ENCODE data around the gene THAP8. TPM values are rescaled to one million over a fixed set of nuclear protein-coding genes. Genes with fewer than 3 reads are reported as not detected.

The THAP8 gene
- total and polyA plus RNA-seq, 2 of the 13 experiments (the other 11 are each of a cell fraction or from before 2014, with no cell fraction given) = 1.7 to 3.7 TPM

DNA sequence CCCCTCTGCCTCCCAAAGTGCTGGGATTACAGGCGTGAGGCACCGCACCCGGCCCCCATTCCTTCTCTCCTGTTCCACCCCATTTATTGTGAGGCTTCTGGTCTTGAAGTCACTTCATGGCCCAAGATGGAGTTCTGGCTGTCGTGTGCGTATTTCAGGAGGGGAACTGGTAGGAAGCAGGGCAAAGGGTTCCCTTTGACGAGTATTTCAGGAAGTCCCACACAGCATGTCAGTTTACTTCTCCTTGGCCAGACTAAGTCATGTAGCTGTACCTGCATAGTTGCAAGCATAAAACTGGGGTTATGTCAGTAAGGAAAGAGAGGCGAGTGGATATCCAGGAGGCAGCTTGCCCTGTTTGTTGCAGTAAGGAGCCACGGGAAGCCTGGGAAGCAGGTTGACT lies 10.7 kb upstream of the THAP8 start:
- ChIA-PET CTCF (ENCODE audit: low intra/inter-chr PET ratio, low total read pairs) (no interaction called here), POLR2A (no interaction called here)
- in situ Hi-C loops (cut with HindIII; ENCODE audit: extremely low pct_ligation_motif_present, low pct_unique_long_range_greater_than_20kb) (no loop called here), intact Hi-C loops (cut with micrococcal nuclease; ENCODE audit: unreplicated experiment) (no loop called here)
- DNase-seq (ENCODE audit: low spot score) (no peak), FAIRE-seq (no peak), ATAC-seq (no peak)
- 96% methylated on average over 8 of the region's 8 CpGs for WGBS (ENCODE audit: low lambda C conversion rate)
- Histone ChIP-seq H3K9me3 (ENCODE audit: low read length) (no peaks in the 10 kb centered on the region), H4K20me1 (ENCODE audit: insufficient read depth, low read length) (no peaks in the 10 kb centered on the region), H3K27me3 (ENCODE audit: control insufficient read depth in 1 of 2, insufficient read depth in 2 of 2, low read length in 2 of 2) (no peaks in the 10 kb centered on the region), H2AFZ (ENCODE audit: low read length) (no peak overlapping the region), H3K79me2 (ENCODE audit: insufficient read depth, low read length) (no peaks in the 10 kb centered on the region), H3K4me1 (ENCODE audit: insufficient read depth, low read length) (peaks cover 12% of the 10 kb centered on the region), H3K4me2 (ENCODE audit: low read depth, low read length) (no peak overlapping the region), H3K27ac (ENCODE audit: extremely low read length, insufficient read depth, low read length) (no peak overlapping the region), H3K9ac (ENCODE audit: insufficient read depth, low read depth, low read length) (no peak overlapping the region), H3K4me3 (replicated peaks in 1 of 3; ENCODE audit: insufficient read depth in 1 of 3, low read depth in 2 of 3, low read length in 3 of 3) (no peak overlapping the region), H3K36me3 (replicated peaks in 1 of 2; ENCODE audit: control insufficient read depth in 1 of 2, insufficient read depth in 2 of 2, low read length in 2 of 2) (peaks cover 19 to 56% of the 10 kb centered on the region in 2 experiments; a peak in 4 of 5 replicates)
- no peak for TF ChIP-seq ZNF841 (CRISPR knock-in tag; IDR thresholded peaks at IDR 0.05; ENCODE audit: borderline replicate concordance)
- BruUV-seq (replicated peaks) = no TSS peak

DNA sequence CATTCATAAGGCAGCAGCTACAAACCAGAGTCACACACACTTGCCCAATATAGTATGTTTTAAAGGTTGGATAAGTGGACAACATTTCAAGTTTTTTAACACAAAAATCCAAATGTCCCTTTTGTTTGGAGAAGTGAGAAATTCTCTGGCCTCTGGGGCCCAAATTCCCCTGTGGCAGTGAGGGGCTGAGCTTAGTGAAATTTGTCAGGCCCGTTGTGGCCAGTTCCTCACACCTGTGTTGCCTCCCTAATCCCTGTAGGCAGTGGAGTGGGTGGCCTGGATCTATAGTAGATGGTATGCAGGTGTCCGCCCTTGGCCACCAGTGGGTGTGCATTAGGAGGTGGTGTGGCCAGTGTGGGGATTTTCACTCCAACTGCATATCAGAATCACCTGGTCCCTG lies 7.3 kb upstream of the THAP8 start:
- no peak overlapping the region for H3K4me2 ChIP-seq (ENCODE audit: low read depth, low read length)
- no peak for DNase-seq (ENCODE audit: low spot score)
- H3K36me3 ChIP-seq (replicated peaks in 1 of 2; ENCODE audit: control insufficient read depth in 1 of 2, insufficient read depth in 2 of 2, low read length in 2 of 2) = peaks cover 11 to 39% of the 10 kb centered on the region in 2 experiments; a peak in 4 of 5 replicates
- H3K9ac ChIP-seq (ENCODE audit: insufficient read depth, low read depth, low read length) = no peak overlapping the region
- 86% methylated on average over 2 of the region's 2 CpGs for WGBS (ENCODE audit: low lambda C conversion rate)
- H3K27me3 ChIP-seq (ENCODE audit: control insufficient read depth in 1 of 2, insufficient read depth in 2 of 2, low read length in 2 of 2) = no peaks in the 10 kb centered on the region
- H3K27ac ChIP-seq (ENCODE audit: extremely low read length, insufficient read depth, low read length) = no peak overlapping the region
- CTCF ChIA-PET (ENCODE audit: low intra/inter-chr PET ratio, low total read pairs) = interaction anchor here (2.0 kb wide), 1 partner anchor 109 kb away, joined by 15 read pairs; no protein-coding TSS in a partner anchor
- no peaks in the 10 kb centered on the region for H3K9me3 ChIP-seq (ENCODE audit: low read length)
- intact Hi-C loops (cut with micrococcal nuclease; ENCODE audit: unreplicated experiment) = loop anchor here (2.0 kb wide), 1 partner anchor 59 kb away; no protein-coding TSS in a partner anchor
- POLR2A ChIA-PET = interaction anchor here (0.5 to 1.2 kb wide), 4 partner anchors 38 to 101 kb away, joined by 3 read pairs; partner anchors contain the start of gene CAPNS1
- in situ Hi-C loops (cut with HindIII; ENCODE audit: extremely low pct_ligation_motif_present, low pct_unique_long_range_greater_than_20kb) = no loop called here
- peaks cover 47% of the 10 kb centered on the region for H3K4me1 ChIP-seq (ENCODE audit: insufficient read depth, low read length)
- BruUV-seq (replicated peaks) = no TSS peak
- no peaks in the 10 kb centered on the region for H4K20me1 ChIP-seq (ENCODE audit: insufficient read depth, low read length)
- no peak overlapping the region for H3K4me3 ChIP-seq (replicated peaks in 1 of 3; ENCODE audit: insufficient read depth in 1 of 3, low read depth in 2 of 3, low read length in 3 of 3)
- ATAC-seq = no peak
- no peak for FAIRE-seq
- H2AFZ ChIP-seq (ENCODE audit: low read length) = no peak overlapping the region
- H3K79me2 ChIP-seq (ENCODE audit: insufficient read depth, low read length) = peaks cover 9% of the 10 kb centered on the region
- TF ChIP-seq SNAPC2 (CRISPR knock-in tag; IDR thresholded peaks at IDR 0.05) = no peak
- no peak for TF ChIP-seq ZNF746 (CRISPR knock-in tag; IDR thresholded peaks at IDR 0.05)
- no peak for TF ChIP-seq ZNF263 (CRISPR knock-in tag; IDR thresholded peaks at IDR 0.05)
- no peak for TF ChIP-seq ATF7-NPFF (CRISPR knock-in tag; IDR thresholded peaks at IDR 0.05; ENCODE audit: low read depth)
- TF ChIP-seq, protein P1, sequence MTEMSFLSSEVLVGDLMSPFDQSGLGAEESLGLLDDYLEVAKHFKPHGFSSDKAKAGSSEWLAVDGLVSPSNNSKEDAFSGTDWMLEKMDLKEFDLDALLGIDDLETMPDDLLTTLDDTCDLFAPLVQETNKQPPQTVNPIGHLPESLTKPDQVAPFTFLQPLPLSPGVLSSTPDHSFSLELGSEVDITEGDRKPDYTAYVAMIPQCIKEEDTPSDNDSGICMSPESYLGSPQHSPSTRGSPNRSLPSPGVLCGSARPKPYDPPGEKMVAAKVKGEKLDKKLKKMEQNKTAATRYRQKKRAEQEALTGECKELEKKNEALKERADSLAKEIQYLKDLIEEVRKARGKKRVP (CRISPR knock-in tag; IDR thresholded peaks at IDR 0.05) = no peak
- TF ChIP-seq RAD51 (IDR thresholded peaks at IDR 0.05; ENCODE audit: borderline replicate concordance) = no peak
- no peak for TF ChIP-seq FOXO1 (CRISPR knock-in tag; IDR thresholded peaks at IDR 0.05)
- no peak for TF ChIP-seq ZNF354B (CRISPR knock-in tag; IDR thresholded peaks at IDR 0.05)
- TF ChIP-seq, protein P2, sequence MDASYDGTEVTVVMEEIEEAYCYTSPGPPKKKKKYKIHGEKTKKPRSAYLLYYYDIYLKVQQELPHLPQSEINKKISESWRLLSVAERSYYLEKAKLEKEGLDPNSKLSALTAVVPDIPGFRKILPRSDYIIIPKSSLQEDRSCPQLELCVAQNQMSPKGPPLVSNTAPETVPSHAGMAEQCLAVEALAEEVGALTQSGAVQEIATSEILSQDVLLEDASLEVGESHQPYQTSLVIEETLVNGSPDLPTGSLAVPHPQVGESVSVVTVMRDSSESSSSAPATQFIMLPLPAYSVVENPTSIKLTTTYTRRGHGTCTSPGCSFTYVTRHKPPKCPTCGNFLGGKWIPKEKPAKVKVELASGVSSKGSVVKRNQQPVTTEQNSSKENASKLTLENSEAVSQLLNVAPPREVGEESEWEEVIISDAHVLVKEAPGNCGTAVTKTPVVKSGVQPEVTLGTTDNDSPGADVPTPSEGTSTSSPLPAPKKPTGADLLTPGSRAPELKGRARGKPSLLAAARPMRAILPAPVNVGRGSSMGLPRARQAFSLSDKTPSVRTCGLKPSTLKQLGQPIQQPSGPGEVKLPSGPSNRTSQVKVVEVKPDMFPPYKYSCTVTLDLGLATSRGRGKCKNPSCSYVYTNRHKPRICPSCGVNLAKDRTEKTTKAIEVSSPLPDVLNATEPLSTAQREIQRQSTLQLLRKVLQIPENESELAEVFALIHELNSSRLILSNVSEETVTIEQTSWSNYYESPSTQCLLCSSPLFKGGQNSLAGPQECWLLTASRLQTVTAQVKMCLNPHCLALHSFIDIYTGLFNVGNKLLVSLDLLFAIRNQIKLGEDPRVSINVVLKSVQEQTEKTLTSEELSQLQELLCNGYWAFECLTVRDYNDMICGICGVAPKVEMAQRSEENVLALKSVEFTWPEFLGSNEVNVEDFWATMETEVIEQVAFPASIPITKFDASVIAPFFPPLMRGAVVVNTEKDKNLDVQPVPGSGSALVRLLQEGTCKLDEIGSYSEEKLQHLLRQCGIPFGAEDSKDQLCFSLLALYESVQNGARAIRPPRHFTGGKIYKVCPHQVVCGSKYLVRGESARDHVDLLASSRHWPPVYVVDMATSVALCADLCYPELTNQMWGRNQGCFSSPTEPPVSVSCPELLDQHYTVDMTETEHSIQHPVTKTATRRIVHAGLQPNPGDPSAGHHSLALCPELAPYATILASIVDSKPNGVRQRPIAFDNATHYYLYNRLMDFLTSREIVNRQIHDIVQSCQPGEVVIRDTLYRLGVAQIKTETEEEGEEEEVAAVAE (CRISPR knock-in tag; IDR thresholded peaks at IDR 0.05; ENCODE audit: borderline replicate concordance) = no peak
- TF ChIP-seq NFRKB (IDR thresholded peaks at IDR 0.05) = no peak
- TF ChIP-seq ZMYM4 (CRISPR knock-in tag; IDR thresholded peaks at IDR 0.05) = no peak
- no peak for TF ChIP-seq CAMTA2 (CRISPR knock-in tag; IDR thresholded peaks at IDR 0.05; ENCODE audit: borderline replicate concordance)
- no peak for TF ChIP-seq ZNF670 (CRISPR knock-in tag; IDR thresholded peaks at IDR 0.05; ENCODE audit: borderline replicate concordance)
- no peak for TF ChIP-seq FLYWCH1 (CRISPR knock-in tag; IDR thresholded peaks at IDR 0.05)
